GM19395 (cell line): ENCODE measurements around the gene NELL1.
"Not testable (repeated sequence)": the region's sequence is repeated elsewhere in the genome, so short reads cannot be mapped to it uniquely, and the experiment has no call there.

Experiments used
- ATAC-seq: cut with Tn5 transposase; IDR thresholded peaks from one replicate; pipeline ENCODE4 v1.9.1; 2021; ENCODE audit warnings: mild to moderate bottlenecking, moderate library complexity; ENCODE audit not compliant: unreplicated experiment

NELL1 gene

GRCh38 chr11:21082853-21083252 is 413.5 kb downstream of the NELL1 start:
- ATAC-seq: no peak

GRCh38 chr11:21088930-21089329 is 419.5 kb downstream of the NELL1 start:
- no peak for ATAC-seq

- ATAC-seq: no peak
Observed at GRCh38 chr11:21104641-21105040, 435.3 kb downstream of the NELL1 start.

DNA sequence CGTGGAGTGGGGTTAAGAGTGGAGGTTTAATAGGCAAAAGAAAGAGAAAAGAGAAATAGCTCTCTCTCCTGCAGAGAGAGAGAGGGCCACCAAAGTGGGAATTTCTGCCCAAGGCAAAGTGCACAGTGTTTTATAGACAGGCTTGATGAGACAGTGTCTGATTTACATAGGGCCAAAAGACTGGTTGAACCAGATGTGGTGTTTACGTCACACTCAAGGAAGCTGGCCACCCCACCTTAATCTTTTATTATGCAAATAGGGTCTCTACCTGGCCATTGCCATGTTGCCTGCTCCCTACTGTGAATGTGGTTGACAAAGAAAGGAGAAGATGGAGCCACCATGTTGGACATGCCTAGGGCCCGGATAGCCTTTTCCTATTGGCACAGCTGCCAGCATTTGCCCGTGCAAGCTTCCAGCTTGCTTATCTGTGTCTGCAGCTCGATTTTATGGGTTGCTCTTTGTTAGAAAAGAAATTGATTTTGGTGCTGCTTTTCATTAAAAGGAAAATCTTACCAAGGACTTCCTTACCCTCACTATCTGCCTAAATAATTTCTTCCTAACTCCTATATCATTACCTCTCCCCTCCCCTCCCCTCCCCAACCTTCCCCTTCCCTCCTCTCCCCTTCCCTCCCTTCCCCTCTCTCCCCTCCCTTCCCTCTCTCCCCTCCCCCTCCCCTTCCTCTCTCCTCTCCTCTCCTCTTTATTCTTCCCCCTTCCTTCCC is 436.0 kb downstream of the NELL1 start:
- no peak for ATAC-seq

DNA sequence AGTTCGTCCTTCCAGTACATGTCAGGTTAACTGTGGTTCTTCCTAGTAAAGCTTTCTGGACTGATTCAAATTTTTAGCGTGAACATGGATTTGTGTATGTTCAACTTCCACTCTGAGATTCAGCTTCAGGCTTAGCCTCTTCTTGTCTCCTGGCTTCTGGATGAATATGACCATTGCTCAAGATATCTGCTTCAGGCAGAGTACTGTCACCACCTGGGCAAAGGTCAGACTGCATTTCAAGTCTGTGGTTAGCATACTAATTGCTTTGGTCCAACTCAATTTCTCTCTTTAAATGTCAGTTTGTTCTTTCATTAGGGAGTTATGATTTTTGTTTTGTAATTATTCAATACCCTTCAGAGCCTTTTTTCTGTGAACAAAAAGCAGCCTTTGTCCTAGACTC is 440.0 kb downstream of the NELL1 start:
- no peak for ATAC-seq

- ATAC-seq: no peak
Observed at GRCh38 chr11:21110415-21110814, 441.0 kb downstream of the NELL1 start.

GRCh38 chr11:21113876-21114275 is 444.5 kb downstream of the NELL1 start:
- no peak for ATAC-seq

- ATAC-seq: no peak
Observed at GRCh38 chr11:21116009-21116408, 446.6 kb downstream of the NELL1 start.

DNA sequence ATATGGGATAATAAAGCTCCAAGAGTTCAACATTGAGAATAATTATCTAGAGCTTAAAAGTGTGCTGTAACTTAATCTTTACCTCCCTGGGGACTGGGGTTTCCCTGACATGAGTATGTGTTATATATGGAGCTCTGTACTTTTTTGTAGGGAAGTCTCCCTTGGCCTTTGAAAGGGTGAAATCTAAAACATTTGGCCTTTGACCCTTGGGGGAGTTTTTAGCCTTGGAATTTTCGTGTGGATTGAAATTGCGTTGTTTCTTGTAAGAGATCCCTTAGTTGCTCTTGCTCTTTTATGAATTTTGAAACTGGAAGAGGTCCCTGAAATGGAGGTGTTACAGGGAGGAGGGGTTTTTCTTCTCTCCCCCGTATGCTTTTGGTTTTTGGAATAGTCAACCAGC is 450.0 kb downstream of the NELL1 start:
- ATAC-seq: no peak

- ATAC-seq: no peak
Observed at GRCh38 chr11:21121991-21122390, 452.6 kb downstream of the NELL1 start.

DNA sequence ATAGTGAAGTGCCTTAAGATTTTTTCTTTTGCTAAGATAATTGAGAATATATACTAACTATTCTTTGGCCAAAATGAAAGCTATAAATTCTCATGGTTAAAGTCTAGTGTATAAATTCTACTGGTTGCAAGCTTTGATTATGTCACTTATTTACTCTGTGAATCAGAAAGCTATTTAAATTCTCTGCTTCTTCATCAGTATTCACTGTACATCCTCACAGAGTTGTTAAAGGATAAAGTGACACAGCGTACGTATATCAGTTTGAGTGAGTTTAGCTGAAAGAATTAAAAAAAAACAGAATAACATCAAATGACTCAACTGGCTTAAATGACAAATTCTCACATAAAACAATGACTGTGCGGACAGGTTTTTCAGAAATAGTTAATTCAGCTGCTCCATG is 453.1 kb downstream of the NELL1 start:
- ATAC-seq: no peak

- ATAC-seq: no peak
Observed at GRCh38 chr11:21132146-21132720, 462.8 kb downstream of the NELL1 start.

- no peak for ATAC-seq
Observed at GRCh38 chr11:21133244-21133643, 463.9 kb downstream of the NELL1 start.

DNA sequence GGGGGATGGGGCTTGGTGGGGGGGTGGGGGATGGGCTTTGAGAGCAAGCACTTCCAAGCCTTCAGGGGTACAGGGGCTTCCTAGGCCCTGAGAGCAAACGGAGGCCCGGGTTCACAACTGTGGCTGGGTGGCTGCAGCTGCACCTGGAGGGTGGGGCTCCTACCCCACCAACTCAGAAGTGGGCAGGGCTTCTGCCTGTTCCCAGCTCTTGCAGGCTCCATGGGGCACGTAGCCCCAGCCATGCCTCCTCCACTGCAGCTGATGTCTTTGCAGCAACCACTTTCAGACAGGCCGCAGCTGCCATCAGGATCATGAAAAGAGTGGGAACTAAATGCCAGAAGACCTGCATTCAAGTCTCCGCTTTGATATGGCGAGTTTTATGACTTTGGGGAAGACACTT is 464.3 kb downstream of the NELL1 start:
- ATAC-seq: no peak

GRCh38 chr11:21137803-21138202 is 468.4 kb downstream of the NELL1 start:
- no peak for ATAC-seq

DNA sequence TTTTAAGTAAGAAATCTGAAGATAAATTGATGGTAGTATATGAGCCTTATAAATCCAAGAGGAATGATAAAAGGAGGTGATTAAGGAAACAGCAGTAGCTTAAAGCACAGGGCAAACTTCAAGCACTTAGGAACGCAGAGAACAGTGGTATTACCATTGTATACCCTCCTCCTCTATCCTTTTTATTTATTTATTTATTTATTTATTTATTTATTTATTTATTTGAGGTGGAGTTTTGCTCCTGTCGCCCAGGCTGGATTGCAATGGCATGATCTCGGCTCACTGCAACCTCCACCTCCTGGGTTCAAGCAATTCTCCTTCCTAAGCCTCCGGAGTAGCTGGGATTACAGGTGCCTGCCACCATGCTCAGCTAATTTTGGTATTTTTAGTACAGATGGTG is 472.2 kb downstream of the NELL1 start:
- not testable (repeated sequence) for ATAC-seq

DNA sequence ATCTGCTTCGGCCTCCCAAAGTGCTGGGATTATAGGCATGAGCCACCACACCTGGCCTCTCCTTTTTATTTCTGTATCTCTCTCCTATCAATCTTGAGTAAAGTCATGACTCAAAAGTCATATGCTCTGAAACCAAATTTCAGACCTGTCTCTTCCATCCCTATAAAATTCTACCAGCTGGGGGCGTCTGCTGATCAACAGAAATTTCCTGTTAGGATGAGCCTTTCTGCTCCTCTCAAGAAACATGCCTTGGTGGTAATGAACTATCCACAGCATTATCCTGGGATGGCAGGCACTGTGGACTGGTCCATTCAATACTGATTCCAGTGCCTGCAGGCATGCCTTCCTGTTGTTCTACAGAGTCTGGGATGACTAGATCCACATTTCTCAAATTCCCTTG is 472.6 kb downstream of the NELL1 start:
- no peak for ATAC-seq

DNA sequence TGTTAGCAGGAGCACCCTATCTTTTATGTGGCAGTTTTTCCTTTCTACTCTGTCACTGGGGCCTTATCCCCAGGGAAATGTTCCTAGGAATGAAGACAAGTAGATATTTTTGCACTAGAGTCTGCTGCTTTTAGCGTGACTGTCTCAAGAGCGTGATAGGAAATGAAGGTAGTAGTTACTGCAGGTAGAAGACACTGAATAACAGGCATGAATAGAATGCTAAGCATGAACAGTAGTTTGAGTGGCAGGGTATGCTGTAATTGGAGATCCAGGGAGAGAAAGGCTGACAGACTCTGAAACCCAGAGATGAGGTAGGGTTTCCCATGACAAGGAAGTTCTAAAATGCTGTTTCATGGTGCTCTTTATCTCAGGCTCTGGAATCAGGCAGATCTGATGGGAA is 475.1 kb downstream of the NELL1 start:
- ATAC-seq: no peak

- no peak for ATAC-seq
Observed at GRCh38 chr11:21148376-21148775, 479.0 kb downstream of the NELL1 start.

DNA sequence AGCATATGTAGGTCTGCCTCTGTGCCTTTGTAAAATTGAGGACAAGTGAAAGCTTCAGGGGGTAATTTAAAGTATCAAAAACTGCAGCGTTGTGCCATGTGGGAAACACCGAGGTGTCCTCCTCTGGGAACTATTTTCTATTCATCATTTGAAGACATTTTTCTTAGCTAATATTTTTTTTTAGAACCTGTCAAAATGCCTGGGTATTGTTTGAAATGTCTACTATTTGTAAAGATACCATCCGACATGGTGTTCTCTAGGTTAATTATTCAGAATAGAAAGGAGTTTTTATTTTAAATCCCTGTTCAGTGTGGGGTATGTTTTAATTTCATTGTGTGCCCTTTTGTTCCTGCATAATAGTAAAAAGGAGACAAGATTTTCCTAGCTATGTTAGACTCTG is 490.8 kb downstream of the NELL1 start:
- no peak for ATAC-seq

DNA sequence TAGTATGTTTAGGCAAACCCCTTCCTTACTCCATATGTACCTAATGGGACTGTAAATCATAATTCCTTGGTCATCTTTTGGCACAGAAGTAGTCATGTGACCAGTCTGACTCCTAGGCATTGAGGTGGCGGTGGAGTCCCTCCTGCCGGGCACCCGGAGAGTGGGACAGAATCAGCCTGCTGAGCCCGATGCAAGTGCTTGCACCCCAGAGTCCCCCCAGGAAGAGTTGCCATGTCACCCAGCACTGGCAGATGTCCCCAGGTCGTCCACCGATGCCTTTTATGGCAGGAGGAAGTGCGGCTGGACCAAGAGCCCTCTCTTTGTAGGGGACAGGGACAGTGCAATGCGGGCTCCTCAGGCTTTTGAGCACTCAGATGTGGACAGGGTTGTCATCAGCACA is 500.3 kb downstream of the NELL1 start:
- no peak for ATAC-seq

- no peak for ATAC-seq
Observed at GRCh38 chr11:21173476-21173875, 504.1 kb downstream of the NELL1 start.

- ATAC-seq: no peak
Observed at GRCh38 chr11:21174781-21175180, 505.4 kb downstream of the NELL1 start.
